Progenitor cell of endocrine pancreas (in vitro differentiated cells): ENCODE data around the gene MCTP2. TPM values are rescaled to one million over a fixed set of nuclear protein-coding genes. Genes with fewer than 3 reads are reported as not detected.

Experiments
- DNase-seq: peaks from one replicate; pipeline ENCODE4 v3.0.0; 2021; ENCODE audit warnings: low spot score; ENCODE audit not compliant: unreplicated experiment
- H3K27ac Mint-ChIP-seq: 2 replicates; pipeline ENCODE4 v1.8.0; 2021; ENCODE audit warnings: mild to moderate bottlenecking, moderate library complexity, mixed read lengths
- H3K27me3 Mint-ChIP-seq: 2 replicates; pipeline ENCODE4 v1.8.0; 2021; ENCODE audit warnings: mixed read lengths
- H3K36me3 Mint-ChIP-seq: 2 replicates; pipeline ENCODE4 v1.8.0; 2022; ENCODE audit warnings: mixed read lengths; ENCODE audit not compliant: insufficient read depth
- H3K4me1 Mint-ChIP-seq: 2 replicates; pipeline ENCODE4 v1.8.0; 2021; ENCODE audit warnings: low read depth, mixed read lengths
- H3K4me3 Mint-ChIP-seq: 2 replicates; pipeline ENCODE4 v1.8.0; 2021; ENCODE audit warnings: low read depth, mild to moderate bottlenecking, moderate library complexity, mixed read lengths
- H3K9me3 Mint-ChIP-seq: 2 replicates; pipeline ENCODE4 v1.8.0; 2021; ENCODE audit warnings: low read depth, mixed read lengths
- total RNA-seq: library from RNA; stranded (reverse); gene quantifications from 2 replicates; pipeline ENCODE4 v1.2.1, GENCODE V29; 2021
- TF ChIP-seq, protein P1 (sequence below): fragments of 200-600 bp; sonication (generic); IDR thresholded peaks from one replicate; pipeline ENCODE4 v1.5.0; 2021; ENCODE audit warnings: antibody characterized with exemption, mild to moderate bottlenecking; ENCODE audit not compliant: unreplicated experiment

Gene MCTP2
- total RNA-seq, 1 donor from 2014 or later = 2.6 TPM

DNA sequence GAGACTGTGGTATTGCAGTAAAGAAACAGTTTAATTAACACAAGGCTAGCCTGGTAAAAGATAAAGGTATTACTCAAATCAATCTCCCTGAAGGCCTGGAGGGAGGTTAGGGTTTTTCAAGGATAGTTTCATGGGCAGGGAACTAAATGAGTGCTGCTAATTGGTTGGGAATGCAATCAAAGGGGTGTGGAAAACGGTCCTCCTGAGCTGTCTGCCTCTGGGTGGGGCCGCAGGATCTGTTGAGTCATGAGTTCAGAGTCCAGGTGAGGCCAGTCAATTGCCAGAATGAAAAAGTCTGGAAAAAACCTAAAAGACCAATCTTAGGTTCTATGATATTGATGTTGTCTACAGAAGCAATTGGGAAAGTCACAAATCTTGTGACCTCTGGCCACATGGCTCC lies 293.2 kb downstream of the MCTP2 start:
- no peak overlapping the region for H3K27ac Mint-ChIP-seq

DNA sequence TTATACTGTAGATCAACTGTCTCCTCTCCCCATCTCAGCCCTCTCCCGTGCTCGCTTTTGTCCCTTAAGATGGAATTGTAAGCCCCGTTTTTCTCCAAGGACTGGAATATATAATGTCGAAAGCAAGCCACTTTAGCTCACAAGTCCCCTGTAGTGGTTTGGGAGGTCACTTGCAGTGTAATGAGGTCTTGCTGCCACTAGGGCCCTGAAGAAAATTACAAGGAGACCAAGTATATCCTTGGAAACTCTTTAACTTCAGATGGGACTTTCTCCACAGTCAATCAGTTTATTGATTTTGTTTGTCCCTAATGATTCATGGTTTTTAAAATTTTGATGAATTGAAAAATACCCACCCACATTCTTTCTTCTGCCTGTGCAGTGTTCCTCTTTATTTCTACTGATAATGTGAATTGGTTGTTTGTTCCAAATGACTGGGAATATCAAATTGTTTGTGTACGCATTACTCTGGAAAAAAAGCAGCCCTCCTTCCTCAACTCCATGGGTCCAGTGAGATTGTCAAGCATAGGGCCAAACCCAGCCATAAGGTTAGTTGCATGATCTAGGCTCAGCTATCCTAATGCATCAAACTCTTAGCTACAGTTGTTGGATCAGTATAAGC lies 294.8 kb downstream of the MCTP2 start:
- DNase-seq = no peak
- no peaks in the 10 kb centered on the region for H3K36me3 Mint-ChIP-seq
- peaks cover 7% of the 10 kb centered on the region for H3K9me3 Mint-ChIP-seq
- H3K4me1 Mint-ChIP-seq = no peaks in the 10 kb centered on the region
- H3K4me3 Mint-ChIP-seq = no peak overlapping the region
- no peak overlapping the region for H3K27ac Mint-ChIP-seq
- no peaks in the 10 kb centered on the region for H3K27me3 Mint-ChIP-seq
- TF ChIP-seq, protein P1, sequence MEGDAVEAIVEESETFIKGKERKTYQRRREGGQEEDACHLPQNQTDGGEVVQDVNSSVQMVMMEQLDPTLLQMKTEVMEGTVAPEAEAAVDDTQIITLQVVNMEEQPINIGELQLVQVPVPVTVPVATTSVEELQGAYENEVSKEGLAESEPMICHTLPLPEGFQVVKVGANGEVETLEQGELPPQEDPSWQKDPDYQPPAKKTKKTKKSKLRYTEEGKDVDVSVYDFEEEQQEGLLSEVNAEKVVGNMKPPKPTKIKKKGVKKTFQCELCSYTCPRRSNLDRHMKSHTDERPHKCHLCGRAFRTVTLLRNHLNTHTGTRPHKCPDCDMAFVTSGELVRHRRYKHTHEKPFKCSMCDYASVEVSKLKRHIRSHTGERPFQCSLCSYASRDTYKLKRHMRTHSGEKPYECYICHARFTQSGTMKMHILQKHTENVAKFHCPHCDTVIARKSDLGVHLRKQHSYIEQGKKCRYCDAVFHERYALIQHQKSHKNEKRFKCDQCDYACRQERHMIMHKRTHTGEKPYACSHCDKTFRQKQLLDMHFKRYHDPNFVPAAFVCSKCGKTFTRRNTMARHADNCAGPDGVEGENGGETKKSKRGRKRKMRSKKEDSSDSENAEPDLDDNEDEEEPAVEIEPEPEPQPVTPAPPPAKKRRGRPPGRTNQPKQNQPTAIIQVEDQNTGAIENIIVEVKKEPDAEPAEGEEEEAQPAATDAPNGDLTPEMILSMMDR = peak; percentile 62

More for the DNA sequence above, 293.2 kb downstream of the MCTP2 start:
- TF ChIP-seq, protein P1 = no peak
- no peak for DNase-seq
- no peak overlapping the region for H3K4me3 Mint-ChIP-seq
- no peaks in the 10 kb centered on the region for H3K4me1 Mint-ChIP-seq
- peaks cover 7% of the 10 kb centered on the region for H3K9me3 Mint-ChIP-seq
- no peaks in the 10 kb centered on the region for H3K27me3 Mint-ChIP-seq
- no peaks in the 10 kb centered on the region for H3K36me3 Mint-ChIP-seq

DNA sequence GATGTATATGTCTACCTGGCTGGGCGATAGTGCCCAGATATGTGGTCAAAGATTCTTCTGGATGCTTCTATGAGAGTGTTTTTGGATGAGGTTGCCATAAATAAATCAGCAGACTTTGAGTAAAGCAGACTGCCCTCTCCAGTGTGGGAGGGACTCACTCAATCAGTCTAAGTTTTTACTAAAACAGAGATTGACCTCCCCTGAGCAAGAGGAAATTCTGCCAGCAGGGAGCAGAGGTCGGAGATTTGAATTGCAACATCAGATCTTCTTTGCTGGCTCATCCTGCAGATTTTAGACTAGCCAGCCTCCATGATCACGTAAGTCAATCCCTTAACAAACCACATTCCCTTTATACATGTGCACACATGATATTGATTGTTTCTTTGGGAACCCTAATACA lies 300.9 kb downstream of the MCTP2 start:
- Mint-ChIP-seq H3K27ac (no peak overlapping the region), H3K36me3 (no peaks in the 10 kb centered on the region), H3K4me1 (no peaks in the 10 kb centered on the region), H3K4me3 (no peak overlapping the region), H3K9me3 (no peaks in the 10 kb centered on the region), H3K27me3 (peaks cover 3% of the 10 kb centered on the region)
- TF ChIP-seq, protein P1 = no peak
- no peak for DNase-seq
